CD4-positive, alpha-beta T cell treated with Interleukin-21 for 1 hour (primary cell): ENCODE results near the gene GPC5.
"Not testable (repeated sequence)": the region's sequence is repeated elsewhere in the genome, so short reads cannot be mapped to it uniquely, and the experiment has no call there.

Experiments used
- DNase-seq: peaks from one replicate; pipeline ENCODE4 v3.0.0-alpha.2; 2020

Gene GPC5

DNA sequence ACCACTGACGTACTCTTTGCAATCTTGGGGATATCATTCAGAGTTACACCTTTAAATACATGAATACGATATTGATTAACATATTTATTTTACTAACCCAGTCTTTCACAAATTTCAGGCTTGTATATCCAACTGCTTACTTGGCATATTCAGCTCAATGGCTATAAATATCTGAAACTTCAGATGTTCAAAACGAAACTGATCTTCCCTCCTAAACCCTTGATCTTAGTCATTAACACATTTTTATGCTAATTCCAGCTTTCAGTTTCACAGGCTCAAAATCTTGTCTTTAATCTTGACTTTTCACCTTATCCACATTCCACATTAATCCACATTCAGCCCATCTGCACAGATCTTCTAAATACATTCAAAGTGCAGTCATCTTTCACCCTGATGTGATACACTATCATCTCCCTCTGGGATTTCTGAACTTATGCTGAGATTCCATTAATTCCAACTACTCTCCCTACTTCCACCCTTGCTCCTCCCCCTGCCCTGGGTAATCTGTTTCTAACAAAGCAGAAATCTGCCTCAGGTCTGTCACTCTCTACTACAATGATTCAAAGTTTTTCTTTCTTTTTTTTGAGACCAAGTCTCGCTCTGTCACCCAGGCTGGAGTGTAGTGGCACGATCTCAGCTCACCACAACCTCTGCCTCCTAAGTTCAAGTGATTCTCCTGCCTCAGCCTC lies 387.2 kb downstream of the GPC5 start:
- no peak for DNase-seq

DNA sequence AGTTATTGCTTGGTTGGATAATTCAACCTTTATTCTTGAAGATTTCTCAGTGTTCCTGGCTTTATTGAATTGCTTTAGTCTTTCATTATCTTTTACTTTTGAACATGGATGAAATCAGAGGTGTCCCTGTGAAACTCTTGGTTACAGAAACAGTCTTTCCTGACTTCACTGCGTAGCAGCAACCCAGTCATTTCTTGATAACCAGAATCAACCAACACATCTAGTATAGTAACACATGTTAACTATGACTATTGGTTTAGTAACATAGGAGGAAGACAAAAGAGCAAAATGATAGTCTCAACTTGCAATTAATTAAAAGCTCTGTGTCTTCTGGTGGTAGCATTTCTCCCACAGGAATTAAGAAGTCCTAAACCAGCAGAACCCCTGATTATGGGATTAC lies 393.6 kb downstream of the GPC5 start:
- DNase-seq: no peak

DNA sequence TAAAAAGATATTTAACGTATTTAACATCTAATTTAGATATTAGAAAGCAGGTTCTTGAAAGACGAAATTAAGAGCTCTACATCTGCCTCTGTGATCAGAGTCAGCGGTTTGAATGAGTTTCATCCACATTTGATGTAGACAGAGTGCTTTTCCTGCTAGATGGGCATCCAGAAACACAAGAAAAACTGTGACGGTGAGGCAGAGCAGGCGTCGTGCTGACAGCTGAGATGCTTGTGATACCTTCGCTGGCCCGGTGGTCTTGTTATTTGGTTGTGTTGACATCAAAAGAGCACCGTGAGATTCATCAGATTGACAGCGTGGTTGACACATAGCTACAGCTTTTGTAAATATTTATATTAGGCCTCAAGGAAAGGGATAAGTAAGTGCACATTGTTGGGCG lies 399.1 kb downstream of the GPC5 start:
- DNase-seq: no peak

DNA sequence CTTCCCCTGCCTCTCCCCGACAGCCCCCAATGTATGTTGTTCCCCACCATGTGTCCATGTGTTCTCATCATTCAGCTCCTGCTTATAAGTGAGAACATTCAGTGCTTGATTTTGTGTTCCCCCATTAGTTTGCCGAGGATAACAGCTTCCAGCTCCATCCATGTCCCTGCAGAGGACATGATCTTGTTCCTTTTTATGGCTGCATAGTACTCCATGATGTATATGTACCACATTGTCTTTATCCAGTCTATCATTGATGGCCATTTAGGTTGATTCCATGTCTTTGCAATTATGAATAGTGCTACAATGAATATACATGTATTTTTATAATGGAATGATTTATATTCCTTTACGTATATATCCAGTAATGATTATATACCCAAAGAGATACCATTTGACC lies 399.9 kb downstream of the GPC5 start:
- not testable (repeated sequence) for DNase-seq

DNA sequence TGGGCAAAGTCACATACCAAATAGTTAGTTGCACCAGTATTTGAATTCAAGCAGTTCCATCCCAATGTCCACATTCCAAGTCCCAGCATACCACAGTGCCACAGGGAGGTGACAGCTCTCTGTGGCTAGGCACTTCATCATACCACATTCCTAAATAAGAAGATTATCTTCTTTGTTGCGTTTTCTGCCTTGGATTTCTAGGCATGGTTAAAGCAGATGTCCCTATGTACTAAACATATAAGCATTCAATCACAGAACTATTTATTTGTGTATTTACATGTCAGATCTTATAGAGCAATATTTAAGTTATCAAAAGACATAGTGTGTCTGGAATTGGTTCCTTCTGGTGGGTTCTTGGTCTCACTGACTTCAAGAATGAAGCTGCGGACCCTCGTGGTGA lies 403.4 kb downstream of the GPC5 start:
- not testable (repeated sequence) for DNase-seq

DNA sequence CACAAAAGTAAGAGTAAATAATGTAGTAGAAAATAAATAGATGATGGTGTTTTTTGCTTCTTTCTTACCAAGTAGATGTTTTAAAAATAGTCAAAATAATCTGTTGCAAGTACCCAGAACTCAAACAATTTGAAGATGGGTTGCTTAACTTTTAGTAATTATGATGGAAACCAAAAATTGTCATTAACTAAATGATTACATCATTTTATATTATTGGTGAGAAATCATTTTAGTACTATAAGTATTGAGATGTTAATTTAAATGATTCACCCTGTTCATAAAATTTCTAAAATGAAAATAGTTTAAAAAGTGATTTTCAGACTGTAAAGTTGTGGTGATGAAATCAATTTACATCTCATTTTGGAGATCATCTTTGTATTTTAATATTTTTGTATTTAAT lies 404.5 kb downstream of the GPC5 start:
- no peak for DNase-seq

DNA sequence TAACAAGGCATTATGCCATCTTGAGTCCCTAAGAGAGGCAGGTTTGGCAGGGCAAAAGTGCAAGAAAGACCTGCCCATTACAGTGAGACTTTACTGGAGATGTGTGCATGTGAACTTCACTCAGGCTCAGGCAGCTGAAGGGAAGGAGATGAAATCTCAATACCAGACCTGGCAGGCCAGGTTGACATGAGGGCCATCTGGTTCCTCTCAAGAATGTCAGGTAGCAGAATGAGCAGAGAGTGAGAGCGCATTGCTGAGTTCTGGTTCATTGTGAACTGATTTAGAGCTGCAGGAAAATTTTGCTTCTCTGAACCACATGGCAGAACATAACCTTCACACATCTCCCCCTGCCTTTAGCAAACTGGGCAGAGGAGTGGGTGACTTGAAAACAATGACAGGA lies 406.3 kb downstream of the GPC5 start:
- no peak for DNase-seq

DNA sequence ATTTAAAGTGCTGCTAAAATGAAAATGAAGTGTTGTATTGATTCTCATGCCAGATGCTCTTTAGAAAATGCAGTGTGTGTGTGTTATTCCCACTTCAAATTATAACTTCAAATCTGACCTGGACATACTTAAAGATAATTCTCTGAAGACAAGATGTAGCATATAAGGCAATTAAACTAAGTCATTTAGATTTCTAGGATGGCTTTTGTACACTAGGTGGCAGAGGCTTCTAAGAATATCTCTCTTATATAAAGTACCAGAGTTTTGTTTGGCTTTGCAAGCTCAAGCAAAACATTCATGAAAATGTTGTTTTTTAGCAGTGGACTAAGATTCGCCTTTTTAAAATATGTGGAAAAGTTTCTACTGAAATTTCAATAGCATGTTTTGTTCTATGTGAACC lies 407.2 kb downstream of the GPC5 start:
- no peak for DNase-seq

DNA sequence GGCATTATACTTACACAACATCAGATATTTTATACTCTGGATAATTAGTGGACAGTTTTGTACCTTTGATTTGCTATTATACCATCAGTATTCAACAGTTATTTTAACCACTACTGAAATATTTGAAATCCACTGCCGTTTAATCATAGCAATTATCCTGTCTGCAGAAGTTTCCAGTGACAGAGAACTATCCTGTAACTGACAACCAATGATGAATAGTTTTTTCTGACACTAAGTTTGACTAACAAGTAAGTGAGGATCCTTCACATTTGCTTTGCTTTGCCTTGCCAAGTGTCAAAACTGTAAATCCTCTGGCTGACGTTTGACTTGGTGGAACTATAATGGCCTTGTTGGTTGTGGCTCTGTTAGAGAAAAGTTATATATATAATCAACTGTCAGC lies 410.7 kb downstream of the GPC5 start:
- no peak for DNase-seq

DNA sequence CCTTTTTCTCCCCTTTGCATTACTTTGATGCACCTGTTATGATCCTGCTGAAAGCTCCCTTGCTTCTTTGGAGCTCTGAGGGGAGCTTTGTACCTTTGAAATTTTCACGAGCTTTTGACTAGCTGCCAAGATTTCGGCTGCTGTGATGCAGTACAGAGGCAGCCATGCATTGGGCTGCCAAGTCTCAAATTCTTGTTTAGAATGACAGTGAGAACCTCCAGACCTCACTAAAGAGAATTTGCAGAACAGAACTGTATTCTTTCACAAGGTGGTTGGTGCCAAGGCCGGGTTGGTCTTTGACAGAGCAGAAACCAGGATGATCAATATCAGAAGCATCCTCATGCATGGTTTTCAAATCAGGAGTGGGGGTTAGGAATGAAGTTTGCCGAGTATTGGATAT lies 414.8 kb downstream of the GPC5 start:
- DNase-seq: no peak

DNA sequence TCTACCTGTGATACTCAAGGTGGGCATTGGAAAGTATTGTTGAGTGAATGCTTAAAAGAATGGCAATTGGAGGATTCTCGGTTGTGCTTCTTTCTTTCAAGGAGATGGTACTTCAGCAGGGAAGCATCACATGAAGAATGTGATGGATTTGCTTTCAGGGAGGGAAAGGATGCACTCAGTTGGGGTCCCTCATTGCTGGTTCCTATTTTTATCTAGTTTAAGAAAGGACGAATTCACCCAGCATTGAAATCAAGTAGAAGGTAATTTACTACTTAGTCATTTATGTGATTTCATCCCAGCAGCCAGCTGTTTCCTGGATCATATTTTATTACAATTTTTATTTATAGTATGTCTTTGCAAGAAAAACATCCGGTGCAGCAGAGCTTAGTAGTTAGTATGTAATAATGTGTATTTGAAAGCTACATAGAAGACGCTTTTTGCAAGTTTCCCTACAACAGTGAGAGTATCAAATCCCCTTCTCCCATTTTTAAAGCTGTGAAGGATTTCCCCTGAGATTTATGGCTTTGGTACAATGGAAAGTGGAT lies 417.9 kb downstream of the GPC5 start:
- DNase-seq: no peak

DNA sequence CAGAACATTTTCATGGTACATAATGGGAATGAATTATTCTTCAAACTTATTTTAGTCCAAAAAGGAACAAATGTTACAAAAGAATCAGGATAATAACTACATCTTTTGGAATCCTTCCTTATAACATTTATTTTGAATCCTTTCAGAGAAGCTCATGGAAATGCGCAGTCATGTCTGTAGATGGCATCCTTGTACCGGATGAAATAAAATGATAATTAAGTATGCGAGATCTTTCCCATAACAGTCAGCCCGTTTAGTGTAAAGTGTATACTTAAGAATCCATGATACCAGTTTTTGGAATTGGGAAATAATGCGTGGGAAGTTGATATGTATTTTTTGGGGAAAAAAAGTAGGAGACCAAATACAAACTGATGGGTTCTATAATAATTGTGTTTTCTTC lies 418.8 kb downstream of the GPC5 start:
- no peak for DNase-seq

DNA sequence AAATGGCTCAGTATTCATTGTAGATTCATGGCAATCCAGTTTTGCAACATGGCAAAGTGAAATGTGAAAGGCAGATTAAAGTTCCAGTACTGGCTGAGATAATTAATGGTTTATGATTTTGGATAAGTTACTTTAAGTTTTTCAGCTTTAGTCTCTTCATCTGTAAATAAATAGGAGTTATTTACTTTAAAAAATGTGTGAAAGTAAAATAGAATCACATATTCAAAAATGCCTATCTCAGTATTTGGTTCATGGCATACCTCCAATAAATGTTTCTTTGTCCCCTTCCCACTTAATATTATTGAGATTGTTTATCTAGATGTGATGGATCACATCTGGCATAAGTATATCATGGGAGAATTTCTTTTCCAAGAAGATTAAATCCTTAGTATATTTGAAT lies 426.0 kb downstream of the GPC5 start:
- no peak for DNase-seq

DNA sequence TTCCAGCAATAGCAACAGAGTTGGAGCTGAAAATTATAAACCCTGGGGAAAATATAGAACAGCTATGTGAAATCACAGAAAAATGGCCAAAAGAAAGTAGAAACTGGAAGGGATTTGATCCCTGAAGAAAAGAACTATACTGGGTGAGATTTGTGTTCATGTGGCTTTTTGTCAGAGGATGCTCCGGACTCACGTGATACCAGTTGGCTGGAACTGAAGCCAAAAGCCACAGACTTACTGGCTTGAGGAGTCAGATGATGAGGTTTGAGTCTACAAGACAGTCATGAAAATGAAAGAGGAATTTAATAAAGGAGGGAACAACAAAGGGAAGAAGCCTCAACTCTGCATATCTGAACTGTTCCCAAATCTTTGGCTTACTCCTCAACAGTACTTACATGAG lies 427.1 kb downstream of the GPC5 start:
- no peak for DNase-seq

DNA sequence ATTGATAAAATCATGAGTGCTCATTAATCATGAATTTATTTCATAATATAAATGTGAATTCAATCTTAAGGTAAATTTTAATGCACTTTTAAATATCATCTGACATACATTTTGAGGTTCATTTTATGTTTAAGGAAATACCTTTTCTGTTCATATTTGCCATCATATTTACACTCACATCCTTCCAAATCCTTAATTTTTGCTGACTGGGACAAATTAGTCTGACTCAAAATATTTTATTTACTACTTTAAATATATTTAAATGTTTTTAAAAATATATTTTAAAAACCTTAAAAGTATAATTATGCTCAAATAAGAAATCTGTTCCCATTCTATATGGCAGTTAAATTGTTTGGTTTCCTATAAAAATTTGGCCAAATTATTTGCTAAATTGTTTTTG lies 438.1 kb downstream of the GPC5 start:
- no peak for DNase-seq

DNA sequence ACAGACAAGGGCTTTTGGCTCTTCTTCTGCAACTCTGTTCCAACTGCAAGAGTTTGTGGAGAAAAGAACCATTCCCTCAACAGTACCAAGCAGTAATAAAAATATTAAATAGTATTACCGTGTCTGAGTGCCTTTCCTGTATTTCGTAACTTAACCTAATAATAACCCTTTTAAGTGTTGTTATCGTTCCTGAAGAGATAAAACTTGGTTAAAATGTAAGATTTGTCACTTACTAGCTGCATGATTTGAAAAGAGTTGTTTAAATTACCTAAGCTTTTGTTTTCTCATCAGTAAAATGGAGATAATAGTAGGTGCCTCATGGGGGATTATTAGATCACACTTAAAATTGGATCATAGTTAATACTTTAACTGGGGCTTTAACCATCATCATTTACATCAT lies 447.2 kb downstream of the GPC5 start:
- DNase-seq: no peak

DNA sequence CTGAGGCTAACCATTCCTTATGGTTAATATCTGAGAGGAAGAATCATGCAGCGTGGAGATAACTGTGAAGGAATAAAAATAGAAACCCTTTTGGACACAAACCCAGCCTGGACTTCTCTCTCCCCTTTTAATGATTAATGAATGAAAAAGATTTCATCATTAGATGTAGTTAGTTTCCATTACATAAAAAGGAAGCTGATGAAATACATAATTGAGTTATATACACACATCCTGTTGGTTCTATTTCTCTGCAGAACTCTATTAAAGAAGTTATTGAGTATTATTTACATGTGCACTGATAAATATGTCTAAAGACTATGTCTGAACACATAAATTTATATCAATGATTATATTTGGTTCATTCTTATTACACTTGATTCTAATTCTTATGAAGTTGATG lies 465.3 kb downstream of the GPC5 start:
- no peak for DNase-seq

DNA sequence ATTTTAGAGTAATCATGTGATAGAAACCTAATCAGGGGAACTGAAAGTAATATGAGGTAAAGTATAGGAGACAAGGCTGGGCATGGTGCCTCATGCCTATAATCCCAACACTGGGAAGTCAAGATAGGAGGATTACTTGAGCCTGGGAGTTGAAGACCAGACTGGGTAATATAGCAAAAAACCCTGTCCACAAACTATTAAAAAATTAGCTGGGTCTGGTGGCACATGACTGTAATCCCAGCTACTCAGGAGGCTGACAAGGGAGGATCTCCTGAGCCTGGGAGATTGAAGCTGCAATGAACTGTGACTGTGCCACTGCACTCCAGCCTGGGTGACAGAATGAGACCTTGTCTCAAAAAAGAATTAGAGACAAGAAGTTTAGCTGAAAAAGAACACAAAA lies 469.9 kb downstream of the GPC5 start:
- DNase-seq: no peak

DNA sequence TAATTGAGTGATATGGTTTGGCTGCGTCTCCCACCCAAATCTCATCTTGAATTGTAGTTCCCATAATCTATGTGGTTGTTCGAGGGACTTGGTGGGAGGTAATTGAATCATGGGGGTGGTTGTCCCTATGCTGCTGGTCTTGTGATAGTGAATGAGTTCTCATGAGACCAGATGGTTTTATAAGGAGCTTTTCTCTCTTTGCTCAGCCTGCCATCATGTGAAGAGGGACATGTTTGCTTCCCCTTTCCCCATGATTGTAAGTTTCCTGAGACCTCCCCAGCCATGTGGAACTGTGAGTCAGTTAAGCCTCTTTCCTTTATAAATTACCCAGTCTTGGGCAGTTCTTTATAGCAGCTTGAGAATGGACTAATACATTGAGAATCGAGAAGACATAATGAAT lies 480.1 kb downstream of the GPC5 start:
- no peak for DNase-seq

DNA sequence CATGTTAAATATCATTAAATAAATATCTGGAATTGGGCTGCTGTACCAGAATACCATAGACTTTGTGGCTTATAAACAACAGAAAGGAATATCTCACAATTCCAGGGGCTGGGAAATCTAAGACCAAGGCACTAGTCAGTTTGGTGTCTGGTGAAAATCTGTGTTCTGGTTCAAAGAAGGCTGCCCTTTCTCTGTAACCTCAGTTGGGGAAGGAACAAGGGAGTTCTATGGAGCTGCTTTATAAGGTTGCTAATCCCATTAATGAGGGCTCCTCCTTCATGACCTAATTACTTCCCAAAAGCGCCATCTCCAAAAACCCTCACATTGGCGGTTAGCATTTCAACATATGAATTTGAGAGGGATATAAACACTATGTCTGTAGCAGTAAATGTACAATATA lies 480.9 kb downstream of the GPC5 start:
- DNase-seq: no peak

DNA sequence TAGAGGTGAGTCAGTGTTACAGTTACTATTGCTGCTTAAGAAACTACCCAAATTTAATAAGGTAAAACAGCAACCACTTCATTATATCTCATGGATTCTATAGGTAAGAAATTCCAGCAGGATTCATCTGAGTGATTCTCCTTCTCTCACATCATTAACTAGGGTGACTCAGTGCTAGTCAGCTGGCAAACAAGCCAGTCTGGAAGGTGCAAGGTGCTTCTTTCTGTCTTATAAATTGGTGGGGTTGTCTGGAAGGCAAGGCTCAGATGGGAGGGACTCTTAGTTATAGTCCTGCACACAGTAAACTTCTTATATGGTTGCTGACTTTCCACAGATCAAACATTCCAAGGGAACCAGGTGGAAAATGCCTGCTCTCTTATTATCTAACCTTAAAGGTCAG lies 484.5 kb downstream of the GPC5 start:
- no peak for DNase-seq

DNA sequence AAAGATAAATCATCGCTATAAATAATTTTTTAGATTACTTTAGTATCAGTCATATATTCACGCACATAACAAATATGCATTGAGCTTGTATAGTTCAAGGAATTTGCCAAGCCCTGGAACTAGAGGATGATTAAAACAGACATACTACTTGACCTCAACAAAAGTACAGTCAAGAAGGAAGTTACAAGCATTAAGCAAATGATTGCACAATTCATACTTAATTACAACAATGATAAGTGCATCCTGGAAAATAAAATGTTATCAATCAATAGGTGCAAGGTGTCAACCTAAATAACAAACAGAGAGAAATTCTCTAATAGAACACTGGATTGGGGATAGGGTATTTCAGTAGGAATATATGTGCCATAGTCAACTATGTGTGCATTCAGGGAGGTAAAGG lies 491.2 kb downstream of the GPC5 start:
- DNase-seq: no peak

DNA sequence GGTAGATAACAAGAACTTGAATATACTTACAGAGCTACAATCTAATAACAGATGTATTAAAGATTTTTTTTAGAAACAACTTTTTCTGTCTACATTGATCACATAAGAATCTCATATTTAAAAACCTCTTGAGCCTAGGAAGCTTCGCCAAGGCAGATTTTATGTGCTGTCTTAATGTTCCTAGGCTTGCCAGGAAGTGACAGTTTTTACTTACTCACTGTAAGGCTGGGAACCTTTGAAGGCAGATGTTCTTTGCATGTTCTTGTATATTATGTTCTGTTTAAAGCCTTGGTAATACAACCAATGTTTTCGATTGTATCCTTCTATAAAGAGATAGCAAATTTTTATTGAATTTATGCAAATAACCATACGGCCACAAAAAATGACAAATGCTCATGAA lies 492.7 kb downstream of the GPC5 start:
- DNase-seq: no peak

DNA sequence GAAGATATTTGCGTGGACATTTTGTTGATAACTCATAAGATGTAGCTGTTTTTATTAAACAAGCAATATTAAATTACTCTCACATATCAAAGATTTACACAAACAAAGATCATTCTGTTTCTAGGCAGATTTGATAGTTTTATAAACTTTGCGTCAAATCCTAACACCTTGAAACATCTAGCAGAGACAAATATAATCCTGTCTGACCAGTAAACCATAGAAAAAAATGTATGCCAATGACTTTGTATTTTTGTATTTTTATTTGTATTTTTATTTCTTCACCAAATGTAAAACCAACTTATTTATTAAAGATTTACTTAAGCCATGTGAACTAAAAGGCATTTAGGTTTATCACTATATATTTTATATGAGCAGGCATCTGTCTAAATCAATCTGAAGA lies 494.6 kb downstream of the GPC5 start:
- DNase-seq: no peak

DNA sequence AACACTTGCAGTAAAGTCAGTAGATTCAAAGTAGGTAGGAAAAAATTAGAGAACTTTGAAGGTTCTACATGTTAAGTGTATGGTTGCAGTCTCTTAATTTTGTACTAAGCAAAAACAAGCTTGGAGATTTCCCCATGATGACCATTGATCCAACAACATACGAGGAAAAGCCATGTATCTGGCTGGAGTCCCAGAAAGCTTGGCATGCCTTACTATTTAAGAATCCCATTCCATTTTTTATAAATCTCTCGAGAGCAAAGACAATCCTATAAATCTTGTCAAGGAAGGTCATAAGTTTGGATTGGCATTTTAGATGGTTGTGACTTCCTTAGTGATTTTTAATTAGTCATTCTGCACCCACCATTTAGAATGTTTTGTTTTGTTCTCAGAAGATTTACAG lies 495.9 kb downstream of the GPC5 start:
- no peak for DNase-seq

DNA sequence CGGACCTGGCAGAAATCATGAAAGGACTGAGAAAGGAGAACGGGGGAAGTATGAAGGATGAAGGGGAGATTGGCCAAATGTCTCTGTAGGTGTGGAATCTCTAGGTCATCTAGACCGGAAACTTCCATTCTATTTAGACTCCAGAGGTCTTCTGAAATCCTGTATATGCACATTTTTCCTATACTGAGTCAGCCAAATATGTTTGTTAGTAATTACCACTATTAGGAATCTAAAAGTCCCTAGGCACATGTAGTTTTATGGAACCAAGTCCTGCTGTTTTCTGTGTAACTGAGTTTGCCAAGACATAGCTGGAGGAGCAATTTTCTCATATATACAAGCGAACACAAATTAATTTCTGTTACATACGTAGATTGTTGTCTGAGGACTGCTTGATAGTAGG lies 498.1 kb downstream of the GPC5 start:
- no peak for DNase-seq
